Measurements from ENCODE around the gene PMP22. TPM values are rescaled to one million over a fixed set of nuclear protein-coding genes. Genes with fewer than 3 reads are reported as not detected.

PMP22 gene
- under 1 TPM in 1 of 2 experiments, not detected in 1; 0.12 TPM for total RNA-seq

- CTCF ChIA-PET = interaction anchor here (2.2 kb wide), 1 partner anchor 238 kb away, joined by 7 read pairs; no protein-coding TSS in a partner anchor
- no peaks in the 10 kb centered on the region for H3K9me3 Mint-ChIP-seq
- no peak within 1 kb of the TSS for H3K4me3 Mint-ChIP-seq
- no peaks in the 10 kb centered on the region for H3K36me3 Mint-ChIP-seq (ENCODE audit: low read depth)
- intact Hi-C loops (cut with micrococcal nuclease) = no loop called here
- peaks cover 47% of the 10 kb centered on the region for H3K27me3 Mint-ChIP-seq (ENCODE audit: low read depth)
- H3K4me1 Mint-ChIP-seq (ENCODE audit: low read depth) = peaks cover 10% of the 10 kb centered on the region
- DNase-seq = no peak
- no peak within 1 kb of the TSS for H3K27ac Mint-ChIP-seq
Measured at GRCh38 chr17:15265131-15265530, at the start of gene PMP22. Gene PMP22 (minus strand): TSS chr17:15265326. CDS start chr17:15260727, 4,599 bp downstream.

- CTCF ChIA-PET = no interaction called here
- Mint-ChIP-seq H3K4me1 (ENCODE audit: low read depth) (no peaks in the 10 kb centered on the region), H3K4me3 (no peak overlapping the region), H3K36me3 (ENCODE audit: low read depth) (no peaks in the 10 kb centered on the region), H3K27me3 (ENCODE audit: low read depth) (peaks cover 3% of the 10 kb centered on the region), H3K9me3 (no peaks in the 10 kb centered on the region), H3K27ac (no peak overlapping the region)
- intact Hi-C loops (cut with micrococcal nuclease) = no loop called here
- DNase-seq = no peak
Measured at GRCh38 chr17:15311996-15312395, 46.9 kb upstream of the PMP22 start.

DNA sequence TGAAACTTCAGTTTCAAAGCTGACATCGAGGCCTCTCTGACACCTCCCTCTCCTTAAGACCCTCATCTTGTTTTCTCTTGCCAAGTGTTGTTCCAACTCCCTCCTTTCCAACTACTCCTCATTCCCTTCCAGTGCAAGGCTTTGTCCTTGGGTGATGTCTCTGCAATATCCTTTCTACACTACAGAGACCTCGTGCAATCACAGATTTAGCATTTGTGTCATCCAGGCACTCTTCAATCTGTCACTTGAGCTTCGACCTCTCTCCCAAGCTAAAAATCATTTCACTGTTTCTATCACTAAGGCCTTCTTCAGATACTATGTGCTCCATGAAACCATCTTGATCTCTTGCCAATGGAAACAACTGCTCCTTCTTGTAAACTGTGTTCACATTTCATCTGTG lies 44.7 kb upstream of the PMP22 start:
- no peak overlapping the region for H3K4me3 Mint-ChIP-seq
- no peaks in the 10 kb centered on the region for H3K9me3 Mint-ChIP-seq
- no peak for DNase-seq
- no peak overlapping the region for H3K27ac Mint-ChIP-seq
- peaks cover 3% of the 10 kb centered on the region for H3K27me3 Mint-ChIP-seq (ENCODE audit: low read depth)
- intact Hi-C loops (cut with micrococcal nuclease) = no loop called here
- CTCF ChIA-PET = no interaction called here
- no peaks in the 10 kb centered on the region for H3K36me3 Mint-ChIP-seq (ENCODE audit: low read depth)
- H3K4me1 Mint-ChIP-seq (ENCODE audit: low read depth) = no peaks in the 10 kb centered on the region

GRCh38 chr17:15309236-15309635 lies 44.1 kb upstream of the PMP22 start:
- no peaks in the 10 kb centered on the region for H3K9me3 Mint-ChIP-seq
- intact Hi-C loops (cut with micrococcal nuclease) = no loop called here
- no peak overlapping the region for H3K27ac Mint-ChIP-seq
- peaks cover 3% of the 10 kb centered on the region for H3K27me3 Mint-ChIP-seq (ENCODE audit: low read depth)
- H3K4me1 Mint-ChIP-seq (ENCODE audit: low read depth) = no peaks in the 10 kb centered on the region
- CTCF ChIA-PET = no interaction called here
- no peak for DNase-seq
- H3K36me3 Mint-ChIP-seq (ENCODE audit: low read depth) = no peaks in the 10 kb centered on the region
- no peak overlapping the region for H3K4me3 Mint-ChIP-seq

DNA sequence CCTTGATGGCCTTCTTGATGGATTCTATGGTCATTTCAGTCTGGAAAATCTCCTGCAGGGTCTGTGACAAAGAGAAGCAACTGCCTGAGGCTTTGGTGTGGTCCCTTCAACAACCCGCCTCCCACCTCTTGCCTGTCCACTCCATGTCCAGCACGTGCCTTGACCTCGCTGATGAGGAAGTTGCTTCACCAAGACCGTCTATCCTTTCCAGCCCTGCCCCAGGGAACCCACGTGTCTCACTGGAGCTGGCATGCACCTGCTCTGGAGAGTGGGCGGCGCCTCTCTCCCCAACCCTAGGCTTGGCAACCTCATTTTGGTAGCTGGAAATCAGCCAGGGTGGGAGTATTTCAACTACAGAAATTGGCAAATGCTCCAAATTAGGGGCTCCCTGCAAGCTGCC lies 43.6 kb upstream of the PMP22 start:
- H3K27me3 Mint-ChIP-seq (ENCODE audit: low read depth) = no peaks in the 10 kb centered on the region
- H3K4me1 Mint-ChIP-seq (ENCODE audit: low read depth) = no peaks in the 10 kb centered on the region
- no peak for DNase-seq
- no peak overlapping the region for H3K27ac Mint-ChIP-seq
- no peak overlapping the region for H3K4me3 Mint-ChIP-seq
- CTCF ChIA-PET = no interaction called here
- no peaks in the 10 kb centered on the region for H3K9me3 Mint-ChIP-seq
- intact Hi-C loops (cut with micrococcal nuclease) = no loop called here
- H3K36me3 Mint-ChIP-seq (ENCODE audit: low read depth) = no peaks in the 10 kb centered on the region

GRCh38 chr17:15307710-15308111 lies 42.6 kb upstream of the PMP22 start:
- Mint-ChIP-seq H3K27ac (no peak overlapping the region), H3K4me3 (no peak overlapping the region), H3K9me3 (no peaks in the 10 kb centered on the region), H3K4me1 (ENCODE audit: low read depth) (no peaks in the 10 kb centered on the region), H3K27me3 (ENCODE audit: low read depth) (peaks cover 2% of the 10 kb centered on the region), H3K36me3 (ENCODE audit: low read depth) (no peaks in the 10 kb centered on the region)
- DNase-seq = no peak
- CTCF ChIA-PET = no interaction called here
- intact Hi-C loops (cut with micrococcal nuclease) = no loop called here

- no peaks in the 10 kb centered on the region for H3K9me3 Mint-ChIP-seq
- H3K4me3 Mint-ChIP-seq = no peak overlapping the region
- CTCF ChIA-PET = no interaction called here
- H3K27me3 Mint-ChIP-seq (ENCODE audit: low read depth) = peaks cover 5% of the 10 kb centered on the region
- intact Hi-C loops (cut with micrococcal nuclease) = no loop called here
- H3K36me3 Mint-ChIP-seq (ENCODE audit: low read depth) = no peaks in the 10 kb centered on the region
- no peak overlapping the region for H3K27ac Mint-ChIP-seq
- no peak for DNase-seq
- H3K4me1 Mint-ChIP-seq (ENCODE audit: low read depth) = no peaks in the 10 kb centered on the region
Measured at GRCh38 chr17:15303851-15304250, 38.7 kb upstream of the PMP22 start.

GRCh38 chr17:15303268-15303667 lies 38.1 kb upstream of the PMP22 start:
- H3K4me1 Mint-ChIP-seq (ENCODE audit: low read depth) = no peaks in the 10 kb centered on the region
- no peaks in the 10 kb centered on the region for H3K9me3 Mint-ChIP-seq
- H3K27ac Mint-ChIP-seq = no peak overlapping the region
- H3K36me3 Mint-ChIP-seq (ENCODE audit: low read depth) = no peaks in the 10 kb centered on the region
- CTCF ChIA-PET = no interaction called here
- peaks cover 5% of the 10 kb centered on the region for H3K27me3 Mint-ChIP-seq (ENCODE audit: low read depth)
- no peak overlapping the region for H3K4me3 Mint-ChIP-seq
- intact Hi-C loops (cut with micrococcal nuclease) = no loop called here
- DNase-seq = no peak

DNA sequence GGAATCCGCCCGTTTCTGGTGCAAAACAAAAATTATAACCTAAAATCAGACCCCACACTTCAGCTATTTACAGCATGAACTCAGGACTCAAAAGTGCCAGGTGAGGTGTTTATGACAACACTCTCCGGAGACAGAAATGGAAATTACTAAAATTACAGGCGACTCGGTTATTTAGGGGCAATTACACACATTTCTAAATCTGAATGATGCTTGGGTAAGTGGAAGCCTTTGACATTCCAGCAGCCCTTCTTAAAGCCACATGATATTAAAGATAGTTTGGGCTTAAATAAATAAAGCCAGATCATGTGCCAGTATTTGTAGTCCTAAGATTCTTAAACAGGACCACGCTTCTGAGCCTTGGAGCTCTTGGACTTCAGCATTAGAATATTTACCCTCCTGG lies 36.7 kb upstream of the PMP22 start:
- Mint-ChIP-seq H3K4me1 (ENCODE audit: low read depth) (no peaks in the 10 kb centered on the region), H3K9me3 (no peaks in the 10 kb centered on the region), H3K4me3 (no peak overlapping the region), H3K27me3 (ENCODE audit: low read depth) (peaks cover 5% of the 10 kb centered on the region), H3K27ac (no peak overlapping the region), H3K36me3 (ENCODE audit: low read depth) (no peaks in the 10 kb centered on the region)
- intact Hi-C loops (cut with micrococcal nuclease) = no loop called here
- no peak for DNase-seq
- CTCF ChIA-PET = no interaction called here

GRCh38 chr17:15298176-15298575 lies 33.0 kb upstream of the PMP22 start:
- no peaks in the 10 kb centered on the region for H3K9me3 Mint-ChIP-seq
- no peak overlapping the region for H3K4me3 Mint-ChIP-seq
- peaks cover 3% of the 10 kb centered on the region for H3K27me3 Mint-ChIP-seq (ENCODE audit: low read depth)
- H3K4me1 Mint-ChIP-seq (ENCODE audit: low read depth) = no peaks in the 10 kb centered on the region
- intact Hi-C loops (cut with micrococcal nuclease) = no loop called here
- H3K27ac Mint-ChIP-seq = no peak overlapping the region
- CTCF ChIA-PET = interaction anchor here (0.5 kb wide), 1 partner anchor 88 kb away, joined by 4 read pairs; no protein-coding TSS in a partner anchor
- DNase-seq = no peak
- H3K36me3 Mint-ChIP-seq (ENCODE audit: low read depth) = no peaks in the 10 kb centered on the region

GRCh38 chr17:15293558-15293957 lies 28.4 kb upstream of the PMP22 start:
- H3K4me3 Mint-ChIP-seq = no peak overlapping the region
- CTCF ChIA-PET = interaction anchor here (0.6 kb wide), 1 partner anchor 31 kb away, joined by 3 read pairs; no protein-coding TSS in a partner anchor
- intact Hi-C loops (cut with micrococcal nuclease) = no loop called here
- no peak for DNase-seq
- no peaks in the 10 kb centered on the region for H3K4me1 Mint-ChIP-seq (ENCODE audit: low read depth)
- H3K27ac Mint-ChIP-seq = no peak overlapping the region
- H3K27me3 Mint-ChIP-seq (ENCODE audit: low read depth) = peaks cover 8% of the 10 kb centered on the region
- no peaks in the 10 kb centered on the region for H3K9me3 Mint-ChIP-seq
- no peaks in the 10 kb centered on the region for H3K36me3 Mint-ChIP-seq (ENCODE audit: low read depth)

DNA sequence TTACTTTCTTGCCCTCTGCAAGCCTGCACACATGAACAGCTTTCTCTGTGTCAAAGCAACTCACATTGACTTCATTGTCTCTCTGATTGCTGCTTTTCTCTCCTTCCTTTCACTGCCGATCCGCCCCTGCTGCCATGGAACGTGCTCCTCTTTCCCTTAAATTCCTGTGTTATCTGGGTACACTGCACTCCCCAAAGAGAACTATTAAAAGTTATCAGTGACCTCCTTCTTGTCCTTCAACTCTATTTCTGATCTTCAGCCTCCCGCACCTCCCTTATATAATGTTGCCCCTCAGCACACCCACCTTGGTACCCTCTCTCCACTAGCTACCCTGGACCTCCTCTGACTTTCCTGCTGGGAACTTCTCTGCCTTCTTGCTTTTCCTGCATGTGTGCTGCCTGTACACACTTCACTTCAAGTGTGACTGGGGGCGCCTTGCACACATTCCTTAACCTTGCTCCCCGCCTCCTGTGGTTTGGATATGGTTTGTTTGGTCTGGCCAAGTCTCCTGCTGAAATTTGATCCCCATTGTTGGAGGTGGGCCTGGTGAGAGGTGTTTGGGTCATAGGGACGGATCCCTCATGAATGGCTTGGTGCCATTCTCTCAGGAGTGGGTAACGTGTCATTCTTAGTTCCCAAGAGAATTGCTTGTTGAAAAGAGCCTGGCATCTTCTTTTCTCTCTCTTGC lies 26.7 kb upstream of the PMP22 start:
- CTCF ChIA-PET = no interaction called here
- no peaks in the 10 kb centered on the region for H3K4me1 Mint-ChIP-seq (ENCODE audit: low read depth)
- no peak for DNase-seq
- H3K4me3 Mint-ChIP-seq = no peak overlapping the region
- no peak overlapping the region for H3K27ac Mint-ChIP-seq
- peaks cover 21% of the 10 kb centered on the region for H3K27me3 Mint-ChIP-seq (ENCODE audit: low read depth)
- no peaks in the 10 kb centered on the region for H3K9me3 Mint-ChIP-seq
- no peaks in the 10 kb centered on the region for H3K36me3 Mint-ChIP-seq (ENCODE audit: low read depth)
- intact Hi-C loops (cut with micrococcal nuclease) = no loop called here

DNA sequence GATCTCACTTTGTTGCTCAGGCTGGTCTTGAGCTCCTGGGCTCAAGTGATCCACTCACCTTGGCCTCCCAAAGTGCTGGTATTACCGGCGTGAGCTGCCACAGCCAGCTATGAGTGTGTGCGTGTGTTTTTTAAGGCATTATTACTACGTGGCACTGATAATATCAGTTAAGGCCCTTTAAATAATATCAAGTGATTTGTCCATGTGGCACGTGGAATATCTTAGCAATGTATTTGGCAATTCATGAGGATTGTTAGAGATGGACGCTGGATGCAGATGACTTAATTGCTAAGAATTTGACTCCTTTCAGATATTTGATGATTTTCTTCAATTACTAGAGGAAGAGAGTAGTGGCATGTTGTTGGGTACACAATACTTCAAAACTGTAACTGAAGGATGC lies 25.5 kb upstream of the PMP22 start:
- no peaks in the 10 kb centered on the region for H3K4me1 Mint-ChIP-seq (ENCODE audit: low read depth)
- DNase-seq = no peak
- H3K27ac Mint-ChIP-seq = no peak overlapping the region
- CTCF ChIA-PET = no interaction called here
- no peak overlapping the region for H3K4me3 Mint-ChIP-seq
- H3K27me3 Mint-ChIP-seq (ENCODE audit: low read depth) = peaks cover 22% of the 10 kb centered on the region
- intact Hi-C loops (cut with micrococcal nuclease) = no loop called here
- H3K36me3 Mint-ChIP-seq (ENCODE audit: low read depth) = no peaks in the 10 kb centered on the region
- H3K9me3 Mint-ChIP-seq = no peaks in the 10 kb centered on the region
